Body of pancreas (tissue), 4 donors: ENCODE data around the gene PRDM8. TPM values are rescaled to one million over a fixed set of nuclear protein-coding genes. Genes with fewer than 3 reads are reported as not detected.

Experiments
- ATAC-seq: fragments of 150-250 bp; one replicate; pipeline ENCODE4 v1.9.1; 2016
- DNase-seq, 4 donors: peaks; one replicate each; pipeline ENCODE4 v3.0.0-alpha.2; 2019
- H3K27ac ChIP-seq, 4 donors: fragments of 200-600 bp; sonication (generic); 1 replicate in 3 of 4; 2 replicates in 1 of 4; pipeline versions ENCODE4 v1.5.1 to v1.6.1; 2016 to 2019; ENCODE audit warnings: mild to moderate bottlenecking in 1 of 4, mixed read lengths in 1 of 4, moderate library complexity in 1 of 4
- H3K27me3 ChIP-seq, 2 donors: fragments of 200-600 bp; sonication (generic); one replicate each; pipeline ENCODE4 v1.6.0; 2016; ENCODE audit warnings: mild to moderate bottlenecking in 1 of 2
- H3K36me3 ChIP-seq, 2 donors: fragments of 200-600 bp; sonication (generic); replicated peaks in 1 of 2; 2 replicates each; pipeline ENCODE4 v1.5.1; 2016; ENCODE audit warnings: low read depth in 2 of 2; ENCODE audit not compliant: insufficient read depth in 1 of 2
- H3K4me1 ChIP-seq: fragments of 200-600 bp; sonication (generic); one replicate; pipeline ENCODE4 v1.6.0; 2016
- H3K4me3 ChIP-seq, 2 donors: fragments of 200-600 bp; sonication (generic); 1 replicate in 1 of 2; 2 replicates in 1 of 2; pipeline ENCODE4 v1.5.1; 2016 to 2019
- H3K9me3 ChIP-seq, 3 donors: fragments of 200-600 bp; sonication (generic); 1 replicate in 2 of 3; 2 replicates in 1 of 3; pipeline ENCODE4 v1.5.1; 2016
- CTCF ChIP-seq, 7 experiments: fragments of 450-650 bp in 4 of 7; fragments of 200-600 bp in 3 of 7; sonication (generic) in 3 of 7; IDR thresholded peaks; one replicate each; pipeline ENCODE4 v1.5.1; 2016 to 2019; ENCODE audit warnings: antibody characterized with exemption in 7 of 7
- POLR2A ChIP-seq, 3 donors: fragments of 450-650 bp; IDR thresholded peaks; one replicate each; pipeline ENCODE4 v1.6.1; 2016; ENCODE audit warnings: antibody characterized with exemption in 3 of 3, mild to moderate bottlenecking in 2 of 3
- WGBS, 2 donors: methylation state at CpG; one replicate each; pipeline ENCODE4 v1.1.5; 2017; 5-methylcytosine and 5-hydroxymethylcytosine counted together
- intact Hi-C: fragments of 100-400 bp; cut with DNase I; formaldehyde crosslinking; loops from one replicate; pipeline ENCODE4 v1.15.1; 2023
- total RNA-seq, 2 donors: library from RNA; depleted of rRNA; stranded (reverse); fragments of >200 nt; gene quantifications; one replicate each; pipeline ENCODE4 v1.1.0, GENCODE V29; 2016

The PRDM8 gene
- total RNA-seq, 2 donors from 2014 or later: 2.6 to 5.9 TPM

- no peak for ATAC-seq
- DNase-seq: no peak
- intact Hi-C loops: no loop called here
- WGBS, 2 donors: 91 to 95% methylated on average over 9 of the region's 9 CpGs
- no peak for TF ChIP-seq CTCF (IDR thresholded peaks at IDR 0.05)
- TF ChIP-seq POLR2A (IDR thresholded peaks at IDR 0.05): no peak
- H3K36me3 ChIP-seq: no peaks in the 10 kb centered on the region
- H3K27ac ChIP-seq: no peak overlapping the region
- H3K9me3 ChIP-seq: no peaks in the 10 kb centered on the region
- H3K4me3 ChIP-seq: no peak overlapping the region
- H3K27me3 ChIP-seq: no peaks in the 10 kb centered on the region
- H3K4me1 ChIP-seq: peaks cover 49% of the 10 kb centered on the region
Measured at GRCh38 chr4:80206111-80206510, 8.8 kb downstream of the PRDM8 start.

- DNase-seq (no peak), ATAC-seq (no peak)
- WGBS, 2 donors: 71 to 90% methylated on average over 11 to 29 of the region's 29 CpGs
Measured at GRCh38 chr4:80206521-80207171, 9.3 kb downstream of the PRDM8 start.

GRCh38 chr4:80207172-80207583 lies 9.9 kb downstream of the PRDM8 start:
- 47 to 70% methylated on average over 25 to 27 of the region's 27 CpGs for WGBS, 2 donors

More at GRCh38 chr4:80206521-80207171, 9.3 kb downstream of the PRDM8 start:
- H3K27me3 ChIP-seq: no peaks in the 10 kb centered on the region
- no peak for TF ChIP-seq POLR2A (IDR thresholded peaks at IDR 0.05)
- TF ChIP-seq CTCF (IDR thresholded peaks at IDR 0.05): no peak
- intact Hi-C loops: no loop called here
- H3K4me3 ChIP-seq: no peak overlapping the region
- H3K36me3 ChIP-seq: no peaks in the 10 kb centered on the region
- no peak overlapping the region for H3K27ac ChIP-seq
- H3K4me1 ChIP-seq: peaks cover 46% of the 10 kb centered on the region
- no peaks in the 10 kb centered on the region for H3K9me3 ChIP-seq

GRCh38 chr4:80207664-80208063 lies 10.4 kb downstream of the PRDM8 start:
- Histone ChIP-seq H3K27ac (no peak overlapping the region), H3K36me3 (no peaks in the 10 kb centered on the region), H3K4me1 (peaks cover 36% of the 10 kb centered on the region), H3K27me3 (no peaks in the 10 kb centered on the region), H3K4me3 (no peak overlapping the region), H3K9me3 (no peaks in the 10 kb centered on the region)
- no peak for DNase-seq
- WGBS, 2 donors: 88 to 89% methylated on average over 10 of the region's 10 CpGs
- intact Hi-C loops: no loop called here
- ATAC-seq: no peak
- TF ChIP-seq POLR2A (IDR thresholded peaks at IDR 0.05) (no peak), CTCF (IDR thresholded peaks at IDR 0.05) (no peak)

More at GRCh38 chr4:80207172-80207583, 9.9 kb downstream of the PRDM8 start:
- H3K4me3 ChIP-seq: no peak overlapping the region
- no peaks in the 10 kb centered on the region for H3K36me3 ChIP-seq
- ATAC-seq (no peak), DNase-seq (no peak)
- no peaks in the 10 kb centered on the region for H3K9me3 ChIP-seq
- H3K27ac ChIP-seq: no peak overlapping the region
- no peaks in the 10 kb centered on the region for H3K27me3 ChIP-seq
- TF ChIP-seq POLR2A (IDR thresholded peaks at IDR 0.05): no peak
- intact Hi-C loops: no loop called here
- H3K4me1 ChIP-seq: peaks cover 41% of the 10 kb centered on the region

GRCh38 chr4:80208610-80209339 lies 11.5 kb downstream of the PRDM8 start:
- WGBS, 2 donors: 39 to 53% methylated on average over 4 of the region's 4 CpGs
- ATAC-seq (no peak), DNase-seq (peak in 1 of 4 donors; percentile 30)
- intact Hi-C loops: no loop called here
- H3K9me3 ChIP-seq: no peaks in the 10 kb centered on the region
- H3K4me3 ChIP-seq: no peak overlapping the region
- peak overlapping the region in 2 of 4 donors; percentile 16 to 37 for H3K27ac ChIP-seq
- H3K27me3 ChIP-seq: no peaks in the 10 kb centered on the region
- TF ChIP-seq CTCF (IDR thresholded peaks at IDR 0.05) (no peak), POLR2A (IDR thresholded peaks at IDR 0.05) (no peak)
- H3K4me1 ChIP-seq: peaks cover 25% of the 10 kb centered on the region
- no peaks in the 10 kb centered on the region for H3K36me3 ChIP-seq
